Astrocyte of the cerebellum (primary cell): ENCODE measurements around the gene TCIRG1.
"Not testable (repeated sequence)": the region's sequence is repeated elsewhere in the genome, so short reads cannot be mapped to it uniquely, and the experiment has no call there.

Experiments used
- DNase-seq: peaks from one replicate; pipeline ENCODE4 v3.0.0-alpha.2; 2011; ENCODE audit warnings: low read depth
- H3K4me3 ChIP-seq: 2 replicates; pipeline ENCODE4 v1.5.1; 2011; ENCODE audit warnings: mild to moderate bottlenecking, low read depth, low read length, moderate library complexity
- CTCF ChIP-seq: IDR thresholded peaks from 2 replicates; pipeline ENCODE4 v1.5.1; 2012; ENCODE audit warnings: low read length, low read depth, moderate library complexity, mild to moderate bottlenecking; ENCODE audit errors: missing control alignments
- in situ Hi-C: cut with HindIII; loops from 2 replicates; pipeline ENCODE4 v1.10.0; 2017; ENCODE audit warnings: low sequenced_read_pairs

TCIRG1 gene

GRCh38 chr11:68092411-68092810 lies 53.6 kb downstream of the TCIRG1 start:
- H3K4me3 ChIP-seq = no peak overlapping the region
- no peak for TF ChIP-seq CTCF
- in situ Hi-C loops = no loop called here
- DNase-seq = no peak

GRCh38 chr11:68092946-68093345 lies 54.1 kb downstream of the TCIRG1 start:
- DNase-seq, H3K4me3 ChIP-seq, in situ Hi-C loops: not testable (repeated sequence)

- in situ Hi-C loops = no loop called here
- DNase-seq = no peak
- no peak overlapping the region for H3K4me3 ChIP-seq
- TF ChIP-seq CTCF = no peak
Measured at GRCh38 chr11:68093565-68093964, 54.7 kb downstream of the TCIRG1 start.

GRCh38 chr11:68096962-68097361 lies 58.1 kb downstream of the TCIRG1 start:
- no peak for TF ChIP-seq CTCF
- DNase-seq = no peak
- in situ Hi-C loops = no loop called here
- H3K4me3 ChIP-seq = no peak overlapping the region

- in situ Hi-C loops = no loop called here
- no peak for TF ChIP-seq CTCF
- no peak for DNase-seq
Measured at GRCh38 chr11:68099057-68099456, 60.2 kb downstream of the TCIRG1 start.

GRCh38 chr11:68099474-68100405 lies 60.9 kb downstream of the TCIRG1 start:
- in situ Hi-C loops = no loop called here
- peak; percentile 84 for DNase-seq
- TF ChIP-seq CTCF = no peak
- H3K4me3 ChIP-seq = peak overlapping the region; percentile 9

More at GRCh38 chr11:68099057-68099456, 60.2 kb downstream of the TCIRG1 start:
- H3K4me3 ChIP-seq = no peak overlapping the region
